HepG2 (cell line): ENCODE measurements around the gene SHROOM2. TPM values are rescaled to one million over a fixed set of nuclear protein-coding genes. Genes with fewer than 3 reads are reported as not detected.

Source experiments
- ATAC-seq: fragments of 200-7000 bp; cut with Tn5 transposase; 3 replicates; pipeline ENCODE4 v1.9.1; 2020; ENCODE audit warnings: mild to moderate bottlenecking, moderate library complexity
- BruUV-seq: library from RNA; stranded (reverse); fragments of 400-500 nt; replicated peaks from 2 replicates; lab custom pipeline; 2021; lab: Mats Ljungman, UMichigan
- CTCF ChIA-PET: fragments of 300-600 bp; formaldehyde crosslinking; extraction: SDS; loops from one replicate; lab custom pipeline; 2021; ENCODE audit warnings: low total read pairs, inconsistent platforms, low intra/inter-chr PET ratio; lab: Yijun Ruan, JAX
- POLR2A ChIA-PET: fragments of 350-600 bp; sonication (Branson Sonifier 250); formaldehyde crosslinking; loops from one replicate; lab custom pipeline; 2020; ENCODE audit warnings: antibody characterized with exemption, inconsistent platforms; lab: Yijun Ruan, JAX
- DNase-seq: peaks from one replicate; pipeline ENCODE4 v3.0.0-alpha.2; 2015; ENCODE audit warnings: low spot score
- FAIRE-seq: peaks from 3 replicates; lab custom pipeline; 2011; peaks lifted over from hg19 to GRCh38; lab: Jason Lieb, UNC
- H2AFZ ChIP-seq: one replicate; pipeline ENCODE4 v1.6.1; 2011; ENCODE audit warnings: low read length, inconsistent platforms
- H3K27ac ChIP-seq: fragments of 300-600 bp; 3 replicates; pipeline ENCODE4 v1.8.0; 2011; ENCODE audit warnings: mixed run types, mild to moderate bottlenecking, mixed read lengths, low read length, inconsistent platforms; ENCODE audit not compliant: insufficient read depth; ENCODE audit errors: extremely low read length
- H3K27me3 ChIP-seq, 2 experiments: fragments of 200-600 bp in 1 of 2; 2 replicates in 1 of 2; 3 replicates in 1 of 2; pipeline versions ENCODE4 v1.6.0 to v1.8.0; 2011; ENCODE audit warnings: low read length in 2 of 2, mild to moderate bottlenecking in 2 of 2, moderate library complexity in 2 of 2, inconsistent platforms in 1 of 2; ENCODE audit not compliant: insufficient read depth in 2 of 2, control insufficient read depth in 1 of 2
- H3K36me3 ChIP-seq, 2 experiments: fragments of 200-600 bp in 1 of 2; replicated peaks in 1 of 2; 2 replicates in 1 of 2; 3 replicates in 1 of 2; pipeline versions ENCODE4 v1.5.1 to v1.8.0; 2011; ENCODE audit warnings: low read length in 2 of 2, inconsistent platforms in 1 of 2; ENCODE audit not compliant: insufficient read depth in 2 of 2, control insufficient read depth in 1 of 2
- H3K4me1 ChIP-seq: 2 replicates; pipeline ENCODE4 v1.5.1; 2012; ENCODE audit warnings: low read length, inconsistent platforms; ENCODE audit not compliant: insufficient read depth
- H3K4me2 ChIP-seq: 2 replicates; pipeline ENCODE4 v1.6.0; 2011; ENCODE audit warnings: low read depth, low read length, inconsistent platforms
- H3K4me3 ChIP-seq, 3 experiments: fragments of 200-600 bp in 1 of 3; sonication (generic), shearing (Covaris generic) in 1 of 3; replicated peaks in 1 of 3; 2 replicates each; pipeline ENCODE4 v1.5.1; 2011 to 2016; ENCODE audit warnings: low read length in 3 of 3, inconsistent platforms in 2 of 3, low read depth in 2 of 3, mild to moderate bottlenecking in 2 of 3, control low read depth in 1 of 3, mixed read lengths in 1 of 3; ENCODE audit not compliant: insufficient read depth in 1 of 3
- H3K79me2 ChIP-seq: one replicate; pipeline ENCODE4 v1.6.1; 2011; ENCODE audit warnings: low read length, inconsistent platforms; ENCODE audit not compliant: insufficient read depth
- H3K9ac ChIP-seq: 2 replicates; pipeline ENCODE4 v1.6.0; 2011; ENCODE audit warnings: mild to moderate bottlenecking, low read depth, low read length, inconsistent platforms; ENCODE audit not compliant: insufficient read depth
- H3K9me3 ChIP-seq: 2 replicates; pipeline ENCODE4 v1.5.1; 2012; ENCODE audit warnings: mild to moderate bottlenecking, low read length
- H4K20me1 ChIP-seq: 2 replicates; pipeline ENCODE4 v1.6.0; 2011; ENCODE audit warnings: inconsistent platforms, mild to moderate bottlenecking, low read length, moderate library complexity; ENCODE audit not compliant: insufficient read depth
- CREBL2 ChIP-seq: sonication (generic); formaldehyde crosslinking; IDR thresholded peaks from 2 replicates; pipeline ENCODE4 v1.8.1; 2023; ENCODE audit warnings: missing genetic modification reagents, mild to moderate bottlenecking, borderline replicate concordance
- KMT2B ChIP-seq: IDR thresholded peaks from 2 replicates; pipeline ENCODE4 v1.6.1; 2016; ENCODE audit warnings: missing genetic modification reagents, missing compliant biosample characterization
- RFX1 ChIP-seq: fragments of 450-650 bp; IDR thresholded peaks from 2 replicates; pipeline ENCODE4 v1.6.1; 2017
- TRIM24 ChIP-seq: sonication (generic); formaldehyde crosslinking; IDR thresholded peaks from 2 replicates; pipeline ENCODE4 v1.8.0; 2022; ENCODE audit warnings: mild to moderate bottlenecking, missing genetic modification reagents
- ZNF318 ChIP-seq: sonication (generic); formaldehyde crosslinking; IDR thresholded peaks from 2 replicates; pipeline ENCODE4 v1.4.0; 2020; ENCODE audit warnings: mild to moderate bottlenecking, missing genetic modification reagents
- ZNF782 ChIP-seq: sonication (generic); formaldehyde crosslinking; IDR thresholded peaks from 2 replicates; pipeline ENCODE4 v1.4.0; 2020; ENCODE audit warnings: missing genetic modification reagents, mild to moderate bottlenecking, borderline replicate concordance
- WGBS: methylation state at CpG from one replicate; pipeline ENCODE4 v1.1.6; 2017; ENCODE audit warnings: low lambda C conversion rate; 5-methylcytosine and 5-hydroxymethylcytosine counted together
- in situ Hi-C: cut with HindIII; loops from 2 replicates; pipeline ENCODE4 v1.10.0; 2017; ENCODE audit warnings: low pct_unique_long_range_greater_than_20kb; ENCODE audit not compliant: extremely low pct_ligation_motif_present
- intact Hi-C: fragments of 100-400 bp; cut with micrococcal nuclease; formaldehyde crosslinking; loops from one replicate; pipeline ENCODE4 v1.10.0; 2022; ENCODE audit not compliant: unreplicated experiment
- polyA plus RNA-seq, 8 experiments: library from polyadenylated mRNA; depleted of rRNA in 3 of 8; stranded (reverse) in 7 of 8; unstranded in 1 of 8; fragments of >200 nt; fragmentation: Illumina TruSeq in 4 of 8; extraction: Trizol in 4 of 8; gene quantifications; 2 replicates each; pipeline versions ENCODE4 v1.2.1 to v1.2.3, GENCODE V29; 2011 to 2016; ENCODE audit warnings: low read depth in 4 of 8, missing spikeins in 1 of 8, mixed read lengths in 1 of 8; ENCODE audit not compliant: insufficient read depth in 1 of 8
- total RNA-seq, 5 experiments: library from RNA; depleted of rRNA; stranded (reverse); fragments of >200 nt; fragmentation: Illumina TruSeq; extraction: Trizol; gene quantifications; 2 replicates each; pipeline ENCODE4 v1.2.3, GENCODE V29; 2016; ENCODE audit warnings: low read depth in 1 of 5

SHROOM2 gene
- total and polyA plus RNA-seq, 2 of the 13 experiments (the other 11 are each of a cell fraction or from before 2014, with no cell fraction given), result 0.92 to 1.4 TPM

GRCh38 chrX:9943420-9943819, 157.2 kb downstream of the SHROOM2 start:
- Histone ChIP-seq H3K79me2 (no peaks in the 10 kb centered on the region), H3K9me3 (no peaks in the 10 kb centered on the region), H3K36me3 (peaks cover 3% of the 10 kb centered on the region in 2 experiments; a peak in 1 of 5 replicates), H3K4me2 (no peak overlapping the region), H3K9ac (no peak overlapping the region), H4K20me1 (no peaks in the 10 kb centered on the region), H3K4me1 (no peaks in the 10 kb centered on the region), H3K27ac (no peak overlapping the region)
- ChIA-PET CTCF (no interaction called here), POLR2A (no interaction called here)
- 96% methylated on average over 5 of the region's 5 CpGs for WGBS
- BruUV-seq, result no TSS peak
- ATAC-seq, result no peak
- intact Hi-C loops (no loop called here), in situ Hi-C loops (no loop called here)
- DNase-seq, result no peak
- TF ChIP-seq ZNF782 (CRISPR knock-in tag), result no peak
- TF ChIP-seq, all 625 proteins: peak for 0
- H2AFZ ChIP-seq, result no peak overlapping the region
- FAIRE-seq, result no peak
- no peak overlapping the region for H3K4me3 ChIP-seq
- H3K27me3 ChIP-seq, result no peaks in the 10 kb centered on the region

GRCh38 chrX:9947131-9947794, 161.0 kb downstream of the SHROOM2 start:
- ATAC-seq, result no peak
- Histone ChIP-seq H2AFZ (no peak overlapping the region), H3K36me3 (0 out of 5 replicates have a peak, but pooled peaks cover 0 to 1% of the 10 kb centered on the region in 2 experiments), H3K79me2 (no peaks in the 10 kb centered on the region), H3K4me2 (no peak overlapping the region), H3K4me1 (peaks cover 4% of the 10 kb centered on the region), H3K9ac (no peak overlapping the region), H4K20me1 (no peaks in the 10 kb centered on the region), H3K4me3 (no peak overlapping the region), H3K9me3 (no peaks in the 10 kb centered on the region), H3K27ac (no peak overlapping the region), H3K27me3 (no peaks in the 10 kb centered on the region)
- intact Hi-C loops (no loop called here), in situ Hi-C loops (no loop called here)
- WGBS, result 89% methylated on average over 4 of the region's 10 CpGs
- no peak for DNase-seq
- no TSS peak for BruUV-seq
- FAIRE-seq, result no peak
- POLR2A ChIA-PET, result no interaction called here
- CTCF ChIA-PET, result no interaction called here
- TF ChIP-seq KMT2B (CRISPR knock-in tag) (no peak), RFX1 (no peak), ZNF318 (CRISPR knock-in tag) (no peak), TRIM24 (CRISPR knock-in tag) (no peak), CREBL2 (CRISPR knock-in tag) (no peak)
